ENCODE measurements around the gene ROPN1L.

GRCh38 chr5:10416868-10417267, 24.8 kb upstream of the ROPN1L start:
- TF ChIP-seq CTCF (IDR thresholded peaks at IDR 0.05), result no peak
- TF ChIP-seq EP300 (IDR thresholded peaks at IDR 0.05), result no peak
- no peak for TF ChIP-seq POLR2AphosphoS5 (IDR thresholded peaks at IDR 0.05)
